WI38 (cell line): Measurements from ENCODE around the gene PPP1R3G.
A peak's percentile ranks its signal among the peaks of the same experiment; 100 is the strongest.

ENCODE experiments used
- H3K4me3 ChIP-seq: 2 replicates; pipeline ENCODE4 v1.5.1; 2011; ENCODE audit warnings: low read depth, mild to moderate bottlenecking, control low read depth, low read length
- CTCF ChIP-seq: IDR thresholded peaks from 2 replicates; pipeline ENCODE4 v1.5.1; 2012; ENCODE audit warnings: low read depth, mild to moderate bottlenecking, control low read depth, low read length

The PPP1R3G gene

GRCh38 chr6:5132731-5133130, 47.6 kb downstream of the PPP1R3G start:
- H3K4me3 ChIP-seq, result peak overlapping the region; percentile 55
- TF ChIP-seq CTCF, result no peak

DNA sequence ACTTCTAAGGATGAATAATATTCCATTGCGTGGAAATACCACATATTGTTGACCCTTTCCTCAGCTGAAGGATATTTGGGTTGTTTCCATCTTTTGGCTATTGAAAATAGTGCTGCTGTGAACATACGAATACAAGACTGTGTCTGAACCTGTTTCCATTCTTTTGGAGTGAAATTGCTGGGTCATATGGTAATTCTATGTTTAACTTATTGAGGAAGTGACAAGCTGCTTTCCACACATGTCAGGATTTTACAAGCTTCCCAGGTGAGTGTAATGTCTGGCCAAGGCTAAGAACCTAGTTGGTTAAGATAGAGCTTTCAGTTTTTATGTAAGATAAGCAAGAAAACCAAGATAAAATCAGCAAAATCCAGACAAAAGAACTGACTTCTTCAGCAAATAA, 48.8 kb downstream of the PPP1R3G start:
- TF ChIP-seq CTCF, result no peak
- H3K4me3 ChIP-seq, result no peak overlapping the region

DNA sequence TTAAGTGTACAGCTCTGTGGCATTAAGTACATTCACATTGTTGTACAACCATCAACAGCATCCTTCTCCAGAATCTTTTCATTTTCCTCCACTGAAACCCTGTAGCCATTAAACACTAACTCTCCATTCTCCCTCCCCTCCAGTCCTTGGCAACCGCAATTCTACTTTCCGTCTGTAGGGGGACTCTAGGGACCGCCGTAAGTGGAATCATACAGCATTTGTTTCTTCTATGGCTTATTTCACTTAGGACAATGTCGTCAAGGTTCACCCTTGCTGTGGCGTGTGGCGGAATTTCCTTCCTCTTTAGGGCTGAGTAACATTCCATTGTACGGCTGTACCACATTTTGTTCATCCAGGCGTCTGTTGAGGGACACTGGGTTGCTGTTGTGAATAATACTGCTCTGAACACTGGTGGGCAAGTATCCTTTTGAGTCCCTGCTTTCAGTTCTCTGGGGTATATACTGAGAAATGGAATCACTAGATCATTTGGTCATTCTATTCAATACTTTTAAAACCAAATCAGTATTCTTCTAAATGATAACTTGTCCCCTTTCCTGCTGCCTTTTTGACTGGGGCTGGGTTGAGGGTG, 50.7 kb downstream of the PPP1R3G start:
- peak; percentile 75 for TF ChIP-seq CTCF
- H3K4me3 ChIP-seq, result no peak overlapping the region

DNA sequence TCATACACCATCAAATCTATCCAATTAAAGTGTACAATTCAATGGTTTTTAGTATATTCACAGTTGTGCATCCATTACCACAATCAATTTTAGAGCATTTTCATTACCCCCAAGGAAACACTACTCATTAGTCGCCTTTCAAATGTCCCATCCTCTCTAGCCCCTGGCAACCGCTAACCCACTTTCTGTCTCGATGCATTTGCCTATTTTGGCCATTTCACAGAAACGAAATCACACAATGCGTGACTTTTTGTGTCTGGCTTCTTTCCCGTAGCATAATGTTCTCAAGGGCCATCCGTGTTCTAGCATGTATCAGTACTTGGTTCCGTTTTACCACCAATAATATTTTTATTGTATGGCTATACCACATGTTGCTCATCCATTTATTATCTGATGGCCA, 51.7 kb downstream of the PPP1R3G start:
- H3K4me3 ChIP-seq, result no peak overlapping the region
- TF ChIP-seq CTCF, result no peak
